GM18508 (cell line): ENCODE results near the gene USP9Y.
"Not testable (repeated sequence)": the region's sequence is repeated elsewhere in the genome, so short reads cannot be mapped to it uniquely, and the experiment has no call there.

Source experiments
- ATAC-seq: cut with Tn5 transposase; IDR thresholded peaks from one replicate; pipeline ENCODE4 v1.9.1; 2021; ENCODE audit warnings: moderate number of reproducible peaks; ENCODE audit not compliant: insufficient read depth, unreplicated experiment

USP9Y gene

GRCh38 chrY:12701181-12701695, at the start of gene USP9Y:
TSS of gene USP9Y (plus strand) at chrY:12701231. CDS start at chrY:12709448, 8,217 bp downstream.
- no peak for ATAC-seq

GRCh38 chrY:12651621-12652036, 49.4 kb upstream of the USP9Y start:
- no peak for ATAC-seq

- ATAC-seq: no peak
These were observed 39.0 kb upstream of the USP9Y start for GRCh38 chrY:12661745-12662681.

GRCh38 chrY:12662745-12663591, 38.1 kb upstream of the USP9Y start:
- no peak for ATAC-seq

- not testable (repeated sequence) for ATAC-seq
These were observed 37.2 kb upstream of the USP9Y start for GRCh38 chrY:12663845-12664244.

GRCh38 chrY:12678111-12678510, 22.9 kb upstream of the USP9Y start:
- no peak for ATAC-seq

- ATAC-seq: no peak
These were observed 19.5 kb upstream of the USP9Y start for GRCh38 chrY:12681535-12681934.

- no peak for ATAC-seq
These were observed 12.7 kb upstream of the USP9Y start for GRCh38 chrY:12688337-12688736.

GRCh38 chrY:12700087-12700486, 944 bp upstream of the USP9Y start:
- no peak for ATAC-seq

GRCh38 chrY:12702174-12702573, 1.1 kb downstream of the USP9Y start:
- no peak for ATAC-seq

GRCh38 chrY:12710460-12710859, 9.4 kb downstream of the USP9Y start:
- no peak for ATAC-seq

GRCh38 chrY:12715376-12715775, 14.3 kb downstream of the USP9Y start:
- no peak for ATAC-seq

- ATAC-seq: no peak
These were observed 28.7 kb downstream of the USP9Y start for GRCh38 chrY:12729746-12730145.

- ATAC-seq: no peak
These were observed 32.6 kb downstream of the USP9Y start for GRCh38 chrY:12733625-12734024.

GRCh38 chrY:12734051-12734450, 33.0 kb downstream of the USP9Y start:
- no peak for ATAC-seq

GRCh38 chrY:12741414-12741813, 40.4 kb downstream of the USP9Y start:
- no peak for ATAC-seq

GRCh38 chrY:12742725-12743124, 41.7 kb downstream of the USP9Y start:
- no peak for ATAC-seq

- ATAC-seq: no peak
These were observed 43.1 kb downstream of the USP9Y start for GRCh38 chrY:12744091-12744490.

GRCh38 chrY:12749293-12749692, 48.3 kb downstream of the USP9Y start:
- ATAC-seq: no peak

GRCh38 chrY:12752856-12753255, 51.8 kb downstream of the USP9Y start:
- ATAC-seq: no peak

GRCh38 chrY:12756021-12756420, 55.0 kb downstream of the USP9Y start:
- ATAC-seq: no peak
